Loucy (cell line): Measurements from ENCODE around the gene ABCC4.

ENCODE experiments used
- H2AFZ ChIP-seq: fragments of 200-600 bp; sonication (generic); 2 replicates; pipeline ENCODE4 v1.6.0; 2016; ENCODE audit warnings: antibody characterized with exemption, mild to moderate bottlenecking, low read length, moderate library complexity
- H3F3A ChIP-seq: fragments of 200-600 bp; 2 replicates; pipeline ENCODE4 v1.6.0; 2016; ENCODE audit warnings: antibody characterized with exemption, low read depth, mild to moderate bottlenecking
- H3K27me3 ChIP-seq: fragments of 200-600 bp; sonication (generic); 2 replicates; pipeline ENCODE4 v1.6.1; 2014; ENCODE audit warnings: low read length, mild to moderate bottlenecking; ENCODE audit not compliant: insufficient read depth, poor library complexity, severe bottlenecking
- H3K36me3 ChIP-seq: fragments of 200-600 bp; sonication (generic); 2 replicates; pipeline ENCODE4 v1.6.1; 2016; ENCODE audit warnings: low read length; ENCODE audit not compliant: insufficient read depth
- H3K4me1 ChIP-seq: fragments of 200-600 bp; sonication (generic); 2 replicates; pipeline ENCODE4 v1.5.1; 2014; ENCODE audit warnings: low read length, mild to moderate bottlenecking; ENCODE audit not compliant: insufficient read depth, poor library complexity, severe bottlenecking
- H3K4me2 ChIP-seq: fragments of 200-600 bp; sonication (generic); 2 replicates; pipeline ENCODE4 v1.6.0; 2014; ENCODE audit warnings: antibody characterized with exemption, low read length, low read depth, mild to moderate bottlenecking; ENCODE audit not compliant: poor library complexity, severe bottlenecking
- H3K4me3 ChIP-seq: fragments of 200-600 bp; sonication (generic); 2 replicates; pipeline ENCODE4 v1.5.1; 2014; ENCODE audit warnings: low read length, mild to moderate bottlenecking, mixed read lengths; ENCODE audit not compliant: poor library complexity, severe bottlenecking
- H3K79me2 ChIP-seq: fragments of 200-600 bp; sonication (generic); 2 replicates; pipeline ENCODE4 v1.6.1; 2014; ENCODE audit warnings: low read length; ENCODE audit not compliant: insufficient read depth
- H3K9ac ChIP-seq: fragments of 200-600 bp; sonication (generic); 2 replicates; pipeline ENCODE4 v1.6.0; 2014; ENCODE audit warnings: mild to moderate bottlenecking, low read depth, low read length, moderate library complexity; ENCODE audit not compliant: poor library complexity, severe bottlenecking
- H3K9me2 ChIP-seq: fragments of 200-600 bp; sonication (generic); replicated peaks from 2 replicates; pipeline ENCODE4 v1.6.1; 2016; ENCODE audit warnings: low read depth, low read length, mixed read lengths
- H3K9me3 ChIP-seq: fragments of 200-600 bp; sonication (generic); 2 replicates; pipeline ENCODE4 v1.6.1; 2014; ENCODE audit warnings: mild to moderate bottlenecking, antibody characterized with exemption, low read length, low read depth; ENCODE audit not compliant: insufficient read depth
- H4K20me1 ChIP-seq: fragments of 200-600 bp; sonication (generic); 2 replicates; pipeline ENCODE4 v1.6.0; 2014; ENCODE audit warnings: antibody characterized with exemption, low read length, mild to moderate bottlenecking; ENCODE audit not compliant: insufficient read depth, poor library complexity, severe bottlenecking
- CTCF ChIP-seq: fragments of 200-600 bp; sonication (generic); conservative IDR thresholded peaks from 2 replicates; pipeline ENCODE4 v1.5.1; 2014; ENCODE audit warnings: mild to moderate bottlenecking, antibody characterized with exemption, low read length
- EZH2phosphoT487 ChIP-seq: fragments of 200-600 bp; IDR thresholded peaks from 2 replicates; pipeline ENCODE4 v1.6.1; 2018; ENCODE audit warnings: antibody characterized with exemption, mild to moderate bottlenecking, moderate library complexity, borderline replicate concordance

ABCC4 gene

GRCh38 chr13:95181586-95181985, 119.7 kb downstream of the ABCC4 start:
- no peak overlapping the region for H3K4me2 ChIP-seq
- H3K36me3 ChIP-seq, result peaks cover 10% of the 10 kb centered on the region; the same call in 1 of the 2 replicates
- H3K9me2 ChIP-seq, result no peaks in the 10 kb centered on the region
- no peak overlapping the region for H2AFZ ChIP-seq
- peaks cover 5% of the 10 kb centered on the region; the same call in 1 of the 2 replicates for H3F3A ChIP-seq
- no peaks in the 10 kb centered on the region for H3K9me3 ChIP-seq
- H3K9ac ChIP-seq, result no peak overlapping the region
- no peaks in the 10 kb centered on the region for H3K27me3 ChIP-seq
- no peaks in the 10 kb centered on the region for H4K20me1 ChIP-seq
- H3K4me3 ChIP-seq, result no peak overlapping the region
- no peak for TF ChIP-seq CTCF
- no peak for TF ChIP-seq EZH2phosphoT487
- H3K4me1 ChIP-seq, result peaks cover 21% of the 10 kb centered on the region
- no peaks in the 10 kb centered on the region for H3K79me2 ChIP-seq

DNA sequence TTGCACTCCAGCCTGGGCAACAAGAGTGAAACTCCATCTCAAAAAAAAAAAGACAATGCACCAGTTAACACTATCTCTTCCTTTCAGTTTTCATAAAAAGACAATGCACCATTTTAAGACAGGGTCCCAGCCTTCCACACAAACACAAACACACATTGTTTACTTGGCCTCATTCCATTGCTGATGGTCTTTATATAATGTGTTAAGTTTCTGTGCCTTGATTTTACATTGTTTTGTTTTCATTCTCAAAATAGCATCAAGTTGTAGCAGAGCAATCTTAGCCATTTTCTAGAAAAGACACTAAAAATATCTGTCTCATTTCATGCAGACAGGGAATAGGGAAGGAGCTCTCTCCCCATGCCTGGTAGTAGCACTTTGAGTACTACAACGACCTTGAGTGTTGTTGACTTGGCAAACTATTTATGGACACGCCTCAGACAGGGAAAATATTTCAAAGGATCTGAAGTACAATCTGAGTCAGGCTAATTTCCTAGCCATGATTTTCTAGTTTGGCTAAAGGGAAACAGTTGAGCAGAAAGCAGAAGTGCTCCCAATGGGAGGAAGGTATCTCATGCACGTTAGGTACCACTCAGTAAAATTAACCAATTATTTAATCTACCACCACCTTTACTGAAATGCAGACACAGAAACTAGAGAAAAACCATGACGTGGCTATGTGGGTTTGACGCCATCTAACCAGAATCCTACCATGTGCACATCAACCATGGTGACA, 120.6 kb downstream of the ABCC4 start:
- peaks cover 14% of the 10 kb centered on the region for H3K4me1 ChIP-seq
- H3F3A ChIP-seq, result no peaks in the 10 kb centered on the region
- no peaks in the 10 kb centered on the region for H3K27me3 ChIP-seq
- TF ChIP-seq CTCF (no peak), EZH2phosphoT487 (no peak)
- no peaks in the 10 kb centered on the region for H3K79me2 ChIP-seq
- H3K9ac ChIP-seq, result no peak overlapping the region
- H2AFZ ChIP-seq, result no peak overlapping the region
- peaks cover 11% of the 10 kb centered on the region; the same call in 1 of the 2 replicates for H3K36me3 ChIP-seq
- no peaks in the 10 kb centered on the region for H3K9me3 ChIP-seq
- no peak overlapping the region for H3K4me2 ChIP-seq
- H3K4me3 ChIP-seq, result no peak overlapping the region
- no peaks in the 10 kb centered on the region for H3K9me2 ChIP-seq
- no peaks in the 10 kb centered on the region for H4K20me1 ChIP-seq

DNA sequence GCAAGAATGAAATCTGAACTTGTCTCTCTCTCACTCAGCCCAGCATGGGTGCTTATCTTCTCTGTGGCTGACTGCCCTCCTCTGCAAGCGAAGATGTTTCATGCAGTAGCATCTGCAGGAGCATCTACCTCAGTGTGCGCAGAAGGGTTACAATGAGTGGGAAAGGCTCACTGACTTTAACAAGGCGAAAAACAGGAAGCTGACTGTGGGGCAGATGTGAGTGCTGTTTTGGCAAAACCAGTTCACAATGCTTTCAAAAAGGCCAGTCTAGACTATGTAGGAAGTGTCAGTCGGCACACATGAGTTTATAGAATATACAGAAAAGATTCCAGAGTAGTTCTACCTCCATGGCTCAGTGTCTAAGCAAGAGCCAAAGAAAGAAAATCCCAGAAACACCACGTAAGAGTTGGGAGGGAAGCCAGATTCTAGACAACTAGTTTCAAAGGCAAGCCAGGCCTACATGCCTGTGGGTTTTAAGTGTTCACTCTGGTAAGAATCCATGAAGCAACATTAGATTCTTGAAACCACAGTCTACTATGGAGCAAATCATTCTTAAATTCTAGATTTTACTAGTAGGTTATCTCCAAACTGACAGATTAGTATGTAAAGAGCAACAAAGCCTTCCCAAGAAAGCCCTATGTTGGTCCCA, 124.5 kb downstream of the ABCC4 start:
- Histone ChIP-seq H4K20me1 (no peaks in the 10 kb centered on the region), H2AFZ (no peak overlapping the region), H3K4me1 (no peaks in the 10 kb centered on the region), H3K4me2 (no peak overlapping the region), H3K36me3 (peaks cover 11% of the 10 kb centered on the region; the same call in 1 of the 2 replicates), H3K9ac (no peak overlapping the region), H3K27me3 (no peaks in the 10 kb centered on the region), H3K9me2 (no peaks in the 10 kb centered on the region), H3F3A (no peaks in the 10 kb centered on the region), H3K79me2 (no peaks in the 10 kb centered on the region), H3K9me3 (no peaks in the 10 kb centered on the region), H3K4me3 (no peak overlapping the region)
- no peak for TF ChIP-seq CTCF
- TF ChIP-seq EZH2phosphoT487, result no peak
